ENCODE measurements around the gene NOP14. TPM values are rescaled to one million over a fixed set of nuclear protein-coding genes. Genes with fewer than 3 reads are reported as not detected.

Gene NOP14
- total RNA-seq, 4 donors from 2014 or later, result 22.6 to 31.3 (median 24.7) TPM

DNA sequence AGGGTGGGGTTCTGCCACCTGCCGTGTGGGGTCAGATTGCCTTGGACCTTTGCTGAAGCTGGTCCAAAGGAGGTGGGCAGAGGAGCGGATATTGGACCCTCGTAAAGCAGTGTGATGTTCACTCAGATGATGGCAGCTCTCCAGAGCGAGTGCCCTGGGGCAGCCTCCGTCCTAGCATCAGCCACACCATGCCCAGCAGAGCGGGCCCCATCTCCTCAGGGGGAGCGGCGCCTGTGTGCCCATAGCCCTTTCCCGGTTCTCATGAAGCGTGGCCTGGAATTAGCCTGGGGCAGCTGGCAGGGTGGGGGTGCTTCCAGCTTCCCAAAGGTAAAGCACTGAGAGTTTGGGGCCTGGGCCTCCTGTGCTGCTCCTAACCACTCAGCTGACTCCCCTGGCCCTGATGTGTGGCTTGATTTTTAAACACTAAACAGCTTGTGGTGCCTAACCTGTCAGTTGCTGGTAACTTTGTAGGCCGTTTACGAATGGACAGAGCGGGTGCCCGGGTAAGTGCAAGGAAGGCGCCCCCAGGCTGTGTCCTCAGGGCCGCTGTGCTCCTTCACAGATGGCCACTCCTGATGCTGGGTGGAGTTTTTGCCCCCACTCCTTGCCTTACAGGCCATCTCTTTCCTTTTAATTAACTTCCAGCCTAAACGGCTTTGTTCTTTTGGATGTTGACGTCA, 36.0 kb downstream of the NOP14 start:
- Histone ChIP-seq H3K4me3 (no peak overlapping the region), H3K27ac (no peak overlapping the region), H3K4me1 (peaks cover 0 to 40% (median 25%) of the 10 kb centered on the region in 3 donors), H3K27me3 (no peaks in the 10 kb centered on the region), H3K36me3 (peaks cover 19 to 100% (median 48%) of the 10 kb centered on the region in 3 donors), H3K9me3 (no peaks in the 10 kb centered on the region)
- 94% methylated on average over 8 to 9 of the region's 18 CpGs for WGBS, 2 donors
- DNase-seq, result no peak
- no peak for TF ChIP-seq CTCF (IDR thresholded peaks at IDR 0.05)
- no peak for TF ChIP-seq POLR2A (IDR thresholded peaks at IDR 0.05)
- intact Hi-C loops (cut with DNase I), result no loop called here

GRCh38 chr4:2925931-2926860, 37.0 kb downstream of the NOP14 start:
- no peaks in the 10 kb centered on the region for H3K27me3 ChIP-seq
- H3K4me3 ChIP-seq, result no peak overlapping the region
- intact Hi-C loops (cut with DNase I), result no loop called here
- H3K36me3 ChIP-seq, result peaks cover 19 to 100% (median 47%) of the 10 kb centered on the region in 3 donors
- H3K9me3 ChIP-seq, result no peaks in the 10 kb centered on the region
- WGBS, 2 donors, result 90 to 91% methylated on average over 21 to 41 of the region's 41 CpGs
- TF ChIP-seq POLR2A (IDR thresholded peaks at IDR 0.05), result no peak
- no peak for TF ChIP-seq CTCF (IDR thresholded peaks at IDR 0.05)
- H3K4me1 ChIP-seq, result peaks cover 0 to 31% (median 16%) of the 10 kb centered on the region in 3 donors
- DNase-seq, result no peak
- no peak overlapping the region for H3K27ac ChIP-seq

DNA sequence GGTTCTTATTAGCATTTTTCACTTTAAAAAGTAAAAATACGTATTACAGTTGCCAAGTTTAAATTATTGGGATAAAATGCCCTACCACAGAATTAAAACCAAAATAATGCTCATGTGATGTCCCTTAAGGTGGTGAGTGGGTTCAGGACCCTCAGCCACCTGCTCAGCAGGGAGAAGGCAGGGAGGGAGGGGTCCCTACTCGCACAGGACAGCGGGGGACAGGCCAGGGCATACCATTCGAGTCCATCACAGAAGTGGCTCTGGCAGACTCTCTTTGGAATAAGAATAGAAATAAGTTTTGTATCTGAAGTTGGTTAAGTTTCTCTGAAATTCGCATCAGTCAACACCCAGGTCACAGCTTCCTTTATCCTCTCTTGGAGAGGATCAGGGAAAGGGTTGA, 37.7 kb downstream of the NOP14 start:
- intact Hi-C loops (cut with DNase I), result no loop called here
- 90% methylated on average over 5 of the region's 5 CpGs for WGBS, 2 donors
- Histone ChIP-seq H3K9me3 (no peaks in the 10 kb centered on the region), H3K36me3 (peaks cover 19 to 99% (median 40%) of the 10 kb centered on the region in 3 donors), H3K4me1 (peaks cover 0 to 24% (median 12%) of the 10 kb centered on the region in 3 donors), H3K27me3 (no peaks in the 10 kb centered on the region), H3K27ac (no peak overlapping the region), H3K4me3 (no peak overlapping the region)
- DNase-seq, result no peak
- TF ChIP-seq POLR2A (IDR thresholded peaks at IDR 0.05) (no peak), CTCF (IDR thresholded peaks at IDR 0.05) (no peak)

GRCh38 chr4:2924765-2925301, 38.4 kb downstream of the NOP14 start:
- no peak for DNase-seq
- H3K27ac ChIP-seq, result no peak overlapping the region
- intact Hi-C loops (cut with DNase I), result no loop called here

More at GRCh38 chr4:2924765-2925301, 38.4 kb downstream of the NOP14 start:
- WGBS, 2 donors, result 49 to 81% methylated on average over 2 to 5 of the region's 7 CpGs
- Histone ChIP-seq H3K36me3 (peaks cover 19 to 99% (median 35%) of the 10 kb centered on the region in 3 donors), H3K4me1 (peaks cover 0 to 22% (median 12%) of the 10 kb centered on the region in 3 donors), H3K9me3 (no peaks in the 10 kb centered on the region), H3K27me3 (no peaks in the 10 kb centered on the region), H3K4me3 (no peak overlapping the region)
- no peak for TF ChIP-seq CTCF (IDR thresholded peaks at IDR 0.05)
- no peak for TF ChIP-seq POLR2A (IDR thresholded peaks at IDR 0.05)
